ENCODE data around the gene KTN1.

GRCh38 chr14:55579724-55580469 is at the start of gene KTN1:
- TF ChIP-seq CTCF (IDR thresholded peaks at IDR 0.05), result no peak
- TF ChIP-seq POLR2A (IDR thresholded peaks at IDR 0.05), result no peak
